Suprapubic skin (tissue), 4 donors: ENCODE data around the gene HAPLN2. TPM values are rescaled to one million over a fixed set of nuclear protein-coding genes. Genes with fewer than 3 reads are reported as not detected.

ENCODE experiments used
- DNase-seq, 2 donors: peaks; one replicate each; pipeline ENCODE4 v3.0.0-alpha.2; 2019; ENCODE audit warnings: low spot score in 2 of 2
- H3K27ac ChIP-seq: fragments of 200-600 bp; sonication (generic); one replicate; pipeline ENCODE4 v1.5.1; 2019
- H3K27me3 ChIP-seq: fragments of 200-600 bp; sonication (generic); one replicate; pipeline ENCODE4 v1.5.1; 2019
- H3K36me3 ChIP-seq: fragments of 200-600 bp; sonication (generic); one replicate; pipeline ENCODE4 v1.5.1; 2019
- H3K4me1 ChIP-seq: fragments of 200-600 bp; sonication (generic); one replicate; pipeline ENCODE4 v1.5.1; 2019
- H3K4me3 ChIP-seq: fragments of 200-600 bp; sonication (generic); one replicate; pipeline ENCODE4 v1.5.1; 2019; ENCODE audit warnings: mild to moderate bottlenecking
- H3K9me3 ChIP-seq: fragments of 200-600 bp; sonication (generic); one replicate; pipeline ENCODE4 v1.5.1; 2019
- CTCF ChIP-seq, 2 donors: fragments of 200-600 bp in 1 of 2; fragments of 450-650 bp in 1 of 2; sonication (generic) in 1 of 2; IDR thresholded peaks; one replicate each; pipeline ENCODE4 v1.5.1; 2016 to 2019; ENCODE audit warnings: antibody characterized with exemption in 2 of 2, mild to moderate bottlenecking in 1 of 2, moderate library complexity in 1 of 2
- EP300 ChIP-seq: sonication (generic); formaldehyde crosslinking; IDR thresholded peaks from one replicate; pipeline ENCODE4 v1.6.1; 2017; ENCODE audit warnings: antibody characterized with exemption
- POLR2A ChIP-seq, 2 donors: fragments of 450-650 bp; IDR thresholded peaks; one replicate each; pipeline ENCODE4 v1.6.1; 2017; ENCODE audit warnings: antibody characterized with exemption in 2 of 2, mild to moderate bottlenecking in 2 of 2, moderate library complexity in 2 of 2
- POLR2AphosphoS5 ChIP-seq, 3 donors: sonication (generic); formaldehyde crosslinking; IDR thresholded peaks; one replicate each; pipeline ENCODE4 v1.6.1; 2017; ENCODE audit warnings: antibody characterized with exemption in 3 of 3
- WGBS: methylation state at CpG from one replicate; pipeline ENCODE4 v1.1.5; 2018; 5-methylcytosine and 5-hydroxymethylcytosine counted together
- total RNA-seq, 4 donors: library from RNA; depleted of rRNA; stranded (reverse); fragments of >200 nt; gene quantifications; one replicate each; pipeline ENCODE4 v1.1.0, GENCODE V29; 2016

Gene HAPLN2
- total RNA-seq, 4 donors from 2014 or later = 1.0 to 2.9 TPM; not detected in 2

- no peak overlapping the region for H3K4me3 ChIP-seq
- no peaks in the 10 kb centered on the region for H3K36me3 ChIP-seq
- H3K9me3 ChIP-seq = no peaks in the 10 kb centered on the region
- WGBS = 46% methylated on average over 3 of the region's 3 CpGs
- peaks cover 6% of the 10 kb centered on the region for H3K4me1 ChIP-seq
- TF ChIP-seq CTCF (IDR thresholded peaks at IDR 0.05) (no peak), POLR2A (IDR thresholded peaks at IDR 0.05) (no peak), POLR2AphosphoS5 (IDR thresholded peaks at IDR 0.05) (no peak), EP300 (no peak)
- DNase-seq = no peak
- H3K27ac ChIP-seq = no peak overlapping the region
- peaks cover 32% of the 10 kb centered on the region for H3K27me3 ChIP-seq
These were observed 6.5 kb upstream of the HAPLN2 start for GRCh38 chr1:156612666-156613065.

- no peak for TF ChIP-seq POLR2AphosphoS5 (IDR thresholded peaks at IDR 0.05)
- no peak for TF ChIP-seq CTCF (IDR thresholded peaks at IDR 0.05)
- TF ChIP-seq POLR2A (IDR thresholded peaks at IDR 0.05) = no peak
- TF ChIP-seq EP300 = no peak
These were observed 3.3 kb upstream of the HAPLN2 start for GRCh38 chr1:156615946-156616345.

GRCh38 chr1:156616463-156616862, 2.8 kb upstream of the HAPLN2 start:
- Histone ChIP-seq H3K9me3 (no peaks in the 10 kb centered on the region), H3K36me3 (no peaks in the 10 kb centered on the region), H3K4me3 (no peak overlapping the region), H3K27ac (no peak overlapping the region), H3K27me3 (peaks cover 51% of the 10 kb centered on the region), H3K4me1 (no peaks in the 10 kb centered on the region)
- WGBS = 12% methylated on average over 5 of the region's 5 CpGs
- no peak for DNase-seq
- TF ChIP-seq CTCF (IDR thresholded peaks at IDR 0.05) = no peak

More at GRCh38 chr1:156615946-156616345, 3.3 kb upstream of the HAPLN2 start:
- H3K4me3 ChIP-seq = no peak overlapping the region
- no peaks in the 10 kb centered on the region for H3K36me3 ChIP-seq
- H3K27me3 ChIP-seq = peaks cover 51% of the 10 kb centered on the region
- WGBS = 51% methylated on average over 4 of the region's 4 CpGs
- no peaks in the 10 kb centered on the region for H3K4me1 ChIP-seq
- no peak overlapping the region for H3K27ac ChIP-seq
- DNase-seq = no peak
- no peaks in the 10 kb centered on the region for H3K9me3 ChIP-seq

GRCh38 chr1:156619582-156619955, 354 bp downstream of the HAPLN2 start:
- Histone ChIP-seq H3K4me3 (no peak overlapping the region), H3K27ac (no peak overlapping the region), H3K9me3 (no peaks in the 10 kb centered on the region), H3K27me3 (peaks cover 69% of the 10 kb centered on the region), H3K36me3 (no peaks in the 10 kb centered on the region), H3K4me1 (peaks cover 10% of the 10 kb centered on the region)
- no peak for TF ChIP-seq CTCF (IDR thresholded peaks at IDR 0.05)
- TF ChIP-seq POLR2AphosphoS5 (IDR thresholded peaks at IDR 0.05) = no peak
- TF ChIP-seq EP300 = no peak
- TF ChIP-seq POLR2A (IDR thresholded peaks at IDR 0.05) = no peak
- WGBS = 21% methylated on average over 6 of the region's 6 CpGs
- no peak for DNase-seq

GRCh38 chr1:156622581-156623297, 3.5 kb downstream of the HAPLN2 start:
- WGBS = 74% methylated on average over 6 of the region's 6 CpGs
- TF ChIP-seq CTCF (IDR thresholded peaks at IDR 0.05) (no peak), POLR2A (IDR thresholded peaks at IDR 0.05) (no peak), POLR2AphosphoS5 (IDR thresholded peaks at IDR 0.05) (no peak), EP300 (no peak)
- Histone ChIP-seq H3K36me3 (no peaks in the 10 kb centered on the region), H3K27me3 (peaks cover 91% of the 10 kb centered on the region), H3K27ac (no peak overlapping the region), H3K4me1 (peaks cover 21% of the 10 kb centered on the region), H3K9me3 (no peaks in the 10 kb centered on the region), H3K4me3 (no peak overlapping the region)
- no peak for DNase-seq
